HepG2 (cell line): ENCODE data around the gene ATN1. TPM values are rescaled to one million over a fixed set of nuclear protein-coding genes. Genes with fewer than 3 reads are reported as not detected.
A peak's percentile ranks its signal among the peaks of the same experiment; 100 is the strongest.

Experiments used
- NAIF1 ChIP-seq: sonication (generic); formaldehyde crosslinking; IDR thresholded peaks from 2 replicates; pipeline ENCODE4 v1.5.0; 2020; ENCODE audit warnings: mild to moderate bottlenecking, missing genetic modification reagents, borderline replicate concordance
- NFYB ChIP-seq: sonication (generic); formaldehyde crosslinking; IDR thresholded peaks from 2 replicates; pipeline ENCODE4 v1.4.0; 2020; ENCODE audit warnings: missing genetic modification reagents
- RFXANK ChIP-seq: IDR thresholded peaks from 2 replicates; pipeline ENCODE4 v1.6.1; 2016
- SMAD9 ChIP-seq: sonication (generic); formaldehyde crosslinking; IDR thresholded peaks from 2 replicates; pipeline ENCODE4 v1.5.1; 2020; ENCODE audit warnings: mild to moderate bottlenecking, missing genetic modification reagents
- ZFP90 ChIP-seq: sonication (generic); formaldehyde crosslinking; IDR thresholded peaks from 2 replicates; pipeline ENCODE4 v1.8.0; 2022; ENCODE audit warnings: missing genetic modification reagents, mild to moderate bottlenecking, inconsistent platforms, borderline replicate concordance
- ZHX1 ChIP-seq: sonication (generic); formaldehyde crosslinking; IDR thresholded peaks from 2 replicates; pipeline ENCODE4 v1.8.1; 2022; ENCODE audit warnings: low read depth, mild to moderate bottlenecking, missing genetic modification reagents
- ZNF10 ChIP-seq: sonication (generic); formaldehyde crosslinking; IDR thresholded peaks from 2 replicates; pipeline ENCODE4 v1.4.0; 2020; ENCODE audit warnings: mild to moderate bottlenecking, low read depth, missing genetic modification reagents, borderline replicate concordance
- ZNF230 ChIP-seq: sonication (generic); formaldehyde crosslinking; IDR thresholded peaks from 2 replicates; pipeline ENCODE4 v1.4.0; 2020; ENCODE audit warnings: mild to moderate bottlenecking, missing genetic modification reagents
- ZNF687 ChIP-seq: sonication (generic); formaldehyde crosslinking; IDR thresholded peaks from 2 replicates; pipeline ENCODE4 v1.5.1; 2020; ENCODE audit warnings: mild to moderate bottlenecking, missing genetic modification reagents, moderate library complexity
- ZNF850 ChIP-seq: sonication (generic); formaldehyde crosslinking; conservative IDR thresholded peaks from 2 replicates; pipeline ENCODE4 v1.9.0; 2021; ENCODE audit warnings: mild to moderate bottlenecking, missing genetic modification reagents
- ZNF883 ChIP-seq: sonication (generic); formaldehyde crosslinking; IDR thresholded peaks from 2 replicates; pipeline ENCODE4 v1.5.1; 2020; ENCODE audit warnings: mild to moderate bottlenecking, missing genetic modification reagents; ENCODE audit errors: not compliant biosample characterization
- polyA plus RNA-seq, 8 experiments: library from polyadenylated mRNA; depleted of rRNA in 3 of 8; stranded (reverse) in 7 of 8; unstranded in 1 of 8; fragments of >200 nt; fragmentation: Illumina TruSeq in 4 of 8; extraction: Trizol in 4 of 8; gene quantifications; 2 replicates each; pipeline versions ENCODE4 v1.2.1 to v1.2.3, GENCODE V29; 2011 to 2016; ENCODE audit warnings: low read depth in 4 of 8, missing spikeins in 1 of 8, mixed read lengths in 1 of 8; ENCODE audit not compliant: insufficient read depth in 1 of 8
- total RNA-seq, 5 experiments: library from RNA; depleted of rRNA; stranded (reverse); fragments of >200 nt; fragmentation: Illumina TruSeq; extraction: Trizol; gene quantifications; 2 replicates each; pipeline ENCODE4 v1.2.3, GENCODE V29; 2016; ENCODE audit warnings: low read depth in 1 of 5
- TF ChIP-seq, protein P1 (sequence below): sonication (generic); formaldehyde crosslinking; IDR thresholded peaks from 2 replicates; pipeline ENCODE4 v1.4.0; 2020; ENCODE audit warnings: missing genetic modification reagents
- TF ChIP-seq, protein P2 (sequence below): sonication (generic); formaldehyde crosslinking; IDR thresholded peaks from 2 replicates; pipeline ENCODE4 v1.4.0; 2020; ENCODE audit warnings: missing genetic modification reagents
- TF ChIP-seq, protein P3 (sequence below): sonication (generic); formaldehyde crosslinking; IDR thresholded peaks from 2 replicates; pipeline ENCODE4 v1.8.0; 2022; ENCODE audit warnings: mild to moderate bottlenecking, missing genetic modification reagents, moderate library complexity

The ATN1 gene
- total and polyA plus RNA-seq, 2 of the 13 experiments (the other 11 are each of a cell fraction or from before 2014, with no cell fraction given), result 2.1 to 8.6 TPM

GRCh38 chr12:6946033-6946919 is 18.5 kb downstream of the ATN1 start (continued):
- TF ChIP-seq, protein P1, sequence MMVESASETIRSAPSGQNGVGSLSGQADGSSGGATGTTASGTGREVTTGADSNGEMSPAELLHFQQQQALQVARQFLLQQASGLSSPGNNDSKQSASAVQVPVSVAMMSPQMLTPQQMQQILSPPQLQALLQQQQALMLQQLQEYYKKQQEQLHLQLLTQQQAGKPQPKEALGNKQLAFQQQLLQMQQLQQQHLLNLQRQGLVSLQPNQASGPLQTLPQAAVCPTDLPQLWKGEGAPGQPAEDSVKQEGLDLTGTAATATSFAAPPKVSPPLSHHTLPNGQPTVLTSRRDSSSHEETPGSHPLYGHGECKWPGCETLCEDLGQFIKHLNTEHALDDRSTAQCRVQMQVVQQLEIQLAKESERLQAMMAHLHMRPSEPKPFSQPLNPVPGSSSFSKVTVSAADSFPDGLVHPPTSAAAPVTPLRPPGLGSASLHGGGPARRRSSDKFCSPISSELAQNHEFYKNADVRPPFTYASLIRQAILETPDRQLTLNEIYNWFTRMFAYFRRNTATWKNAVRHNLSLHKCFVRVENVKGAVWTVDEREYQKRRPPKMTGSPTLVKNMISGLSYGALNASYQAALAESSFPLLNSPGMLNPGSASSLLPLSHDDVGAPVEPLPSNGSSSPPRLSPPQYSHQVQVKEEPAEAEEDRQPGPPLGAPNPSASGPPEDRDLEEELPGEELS (CRISPR knock-in tag), result peak; percentile 23; the same call in 1 of the 2 replicates
- TF ChIP-seq ZFP90 (CRISPR knock-in tag) (no peak; the same call in 1 of the 2 replicates), SMAD9 (CRISPR knock-in tag) (no peak), ZHX1 (no peak), RFXANK (CRISPR knock-in tag) (peak; percentile 42; the same call in 1 of the 2 replicates), ZNF850 (CRISPR knock-in tag) (no peak), ZNF230 (CRISPR knock-in tag) (no peak), ZNF10 (CRISPR knock-in tag) (no peak), ZNF687 (CRISPR knock-in tag) (peak; percentile 86), NAIF1 (CRISPR knock-in tag) (no peak), ZNF883 (CRISPR knock-in tag) (no peak), NFYB (CRISPR knock-in tag) (peak; percentile 76)
- TF ChIP-seq, protein P2, sequence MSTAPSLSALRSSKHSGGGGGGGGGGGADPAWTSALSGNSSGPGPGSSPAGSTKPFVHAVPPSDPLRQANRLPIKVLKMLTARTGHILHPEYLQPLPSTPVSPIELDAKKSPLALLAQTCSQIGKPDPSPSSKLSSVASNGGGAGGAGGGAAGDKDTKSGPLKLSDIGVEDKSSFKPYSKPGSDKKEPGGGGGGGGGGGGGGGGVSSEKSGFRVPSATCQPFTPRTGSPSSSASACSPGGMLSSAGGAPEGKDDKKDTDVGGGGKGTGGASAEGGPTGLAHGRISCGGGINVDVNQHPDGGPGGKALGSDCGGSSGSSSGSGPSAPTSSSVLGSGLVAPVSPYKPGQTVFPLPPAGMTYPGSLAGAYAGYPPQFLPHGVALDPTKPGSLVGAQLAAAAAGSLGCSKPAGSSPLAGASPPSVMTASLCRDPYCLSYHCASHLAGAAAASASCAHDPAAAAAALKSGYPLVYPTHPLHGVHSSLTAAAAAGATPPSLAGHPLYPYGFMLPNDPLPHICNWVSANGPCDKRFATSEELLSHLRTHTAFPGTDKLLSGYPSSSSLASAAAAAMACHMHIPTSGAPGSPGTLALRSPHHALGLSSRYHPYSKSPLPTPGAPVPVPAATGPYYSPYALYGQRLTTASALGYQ, result no peak
- TF ChIP-seq, protein P3, sequence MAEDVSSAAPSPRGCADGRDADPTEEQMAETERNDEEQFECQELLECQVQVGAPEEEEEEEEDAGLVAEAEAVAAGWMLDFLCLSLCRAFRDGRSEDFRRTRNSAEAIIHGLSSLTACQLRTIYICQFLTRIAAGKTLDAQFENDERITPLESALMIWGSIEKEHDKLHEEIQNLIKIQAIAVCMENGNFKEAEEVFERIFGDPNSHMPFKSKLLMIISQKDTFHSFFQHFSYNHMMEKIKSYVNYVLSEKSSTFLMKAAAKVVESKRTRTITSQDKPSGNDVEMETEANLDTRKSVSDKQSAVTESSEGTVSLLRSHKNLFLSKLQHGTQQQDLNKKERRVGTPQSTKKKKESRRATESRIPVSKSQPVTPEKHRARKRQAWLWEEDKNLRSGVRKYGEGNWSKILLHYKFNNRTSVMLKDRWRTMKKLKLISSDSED, result no peak
